ENCODE results near the gene SMAD3. TPM values are rescaled to one million over a fixed set of nuclear protein-coding genes. Genes with fewer than 3 reads are reported as not detected.

SMAD3 gene
- polyA plus RNA-seq, 1 donor from 2014 or later, result 1.0 TPM

GRCh38 chr15:67164811-67165253 lies 99.4 kb downstream of the SMAD3 start:
- H3K27ac ChIP-seq (ENCODE audit: low read length), result no peak overlapping the region
- no peaks in the 10 kb centered on the region for H3F3A ChIP-seq (ENCODE audit: insufficient read depth, low read length, poor library complexity, severe bottlenecking)
- no peak overlapping the region for H3K4me2 ChIP-seq (ENCODE audit: low read length)
- no peak overlapping the region for H3K9ac ChIP-seq (ENCODE audit: low read length)
- H3K4me3 ChIP-seq (ENCODE audit: low read length), result no peak overlapping the region
- H3K9me2 ChIP-seq (ENCODE audit: insufficient read depth, low read length), result no peaks in the 10 kb centered on the region
- H3K79me2 ChIP-seq (replicated peaks; ENCODE audit: insufficient read depth, low read length), result no peaks in the 10 kb centered on the region
- no peak overlapping the region for H2AFZ ChIP-seq (ENCODE audit: low read depth, low read length)
- H3K36me3 ChIP-seq (ENCODE audit: insufficient read depth, low read length), result no peaks in the 10 kb centered on the region
- TF ChIP-seq POLR2AphosphoS5 (IDR thresholded peaks at IDR 0.05) (no peak), REST (IDR thresholded peaks at IDR 0.05; ENCODE audit: borderline replicate concordance) (no peak), TAF1 (IDR thresholded peaks at IDR 0.05; ENCODE audit: low read depth) (no peak), EP300 (conservative IDR thresholded peaks at IDR 0.05; ENCODE audit: poor library complexity, severe bottlenecking) (no peak), MXI1 (conservative IDR thresholded peaks at IDR 0.05; ENCODE audit: poor library complexity, severe bottlenecking) (no peak)
- TF ChIP-seq, protein P1, sequence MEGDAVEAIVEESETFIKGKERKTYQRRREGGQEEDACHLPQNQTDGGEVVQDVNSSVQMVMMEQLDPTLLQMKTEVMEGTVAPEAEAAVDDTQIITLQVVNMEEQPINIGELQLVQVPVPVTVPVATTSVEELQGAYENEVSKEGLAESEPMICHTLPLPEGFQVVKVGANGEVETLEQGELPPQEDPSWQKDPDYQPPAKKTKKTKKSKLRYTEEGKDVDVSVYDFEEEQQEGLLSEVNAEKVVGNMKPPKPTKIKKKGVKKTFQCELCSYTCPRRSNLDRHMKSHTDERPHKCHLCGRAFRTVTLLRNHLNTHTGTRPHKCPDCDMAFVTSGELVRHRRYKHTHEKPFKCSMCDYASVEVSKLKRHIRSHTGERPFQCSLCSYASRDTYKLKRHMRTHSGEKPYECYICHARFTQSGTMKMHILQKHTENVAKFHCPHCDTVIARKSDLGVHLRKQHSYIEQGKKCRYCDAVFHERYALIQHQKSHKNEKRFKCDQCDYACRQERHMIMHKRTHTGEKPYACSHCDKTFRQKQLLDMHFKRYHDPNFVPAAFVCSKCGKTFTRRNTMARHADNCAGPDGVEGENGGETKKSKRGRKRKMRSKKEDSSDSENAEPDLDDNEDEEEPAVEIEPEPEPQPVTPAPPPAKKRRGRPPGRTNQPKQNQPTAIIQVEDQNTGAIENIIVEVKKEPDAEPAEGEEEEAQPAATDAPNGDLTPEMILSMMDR (IDR thresholded peaks at IDR 0.05; ENCODE audit: poor library complexity, severe bottlenecking), result no peak
- no peaks in the 10 kb centered on the region for H3K9me3 ChIP-seq (ENCODE audit: low read length)
- H4K20me1 ChIP-seq (ENCODE audit: insufficient read depth), result no peaks in the 10 kb centered on the region
- no peaks in the 10 kb centered on the region for H3K27me3 ChIP-seq (ENCODE audit: insufficient read depth, low read depth, low read length)

- Histone ChIP-seq H3K9ac (ENCODE audit: low read length) (no peak overlapping the region), H3K9me2 (ENCODE audit: insufficient read depth, low read length) (no peaks in the 10 kb centered on the region), H2AFZ (ENCODE audit: low read depth, low read length) (no peak overlapping the region), H3K36me3 (ENCODE audit: insufficient read depth, low read length) (no peaks in the 10 kb centered on the region), H3K4me3 (ENCODE audit: low read length) (no peak overlapping the region), H3K27me3 (ENCODE audit: insufficient read depth, low read depth, low read length) (no peaks in the 10 kb centered on the region), H3K4me2 (ENCODE audit: low read length) (no peak overlapping the region), H3K79me2 (replicated peaks; ENCODE audit: insufficient read depth, low read length) (no peaks in the 10 kb centered on the region), H3K27ac (ENCODE audit: low read length) (no peak overlapping the region), H4K20me1 (ENCODE audit: insufficient read depth) (no peaks in the 10 kb centered on the region), H3K9me3 (ENCODE audit: low read length) (no peaks in the 10 kb centered on the region), H3F3A (ENCODE audit: insufficient read depth, low read length, poor library complexity, severe bottlenecking) (no peaks in the 10 kb centered on the region)
- TF ChIP-seq EP300 (conservative IDR thresholded peaks at IDR 0.05; ENCODE audit: poor library complexity, severe bottlenecking) (no peak), POLR2AphosphoS5 (IDR thresholded peaks at IDR 0.05) (no peak), RAD21 (conservative IDR thresholded peaks at IDR 0.05) (no peak), REST (IDR thresholded peaks at IDR 0.05; ENCODE audit: borderline replicate concordance) (no peak), EZH2 (IDR thresholded peaks at IDR 0.05; ENCODE audit: borderline replicate concordance, insufficient read depth, low read length, poor library complexity, severe bottlenecking) (no peak), TAF1 (IDR thresholded peaks at IDR 0.05; ENCODE audit: low read depth) (no peak), MXI1 (conservative IDR thresholded peaks at IDR 0.05; ENCODE audit: poor library complexity, severe bottlenecking) (no peak), SMC3 (conservative IDR thresholded peaks at IDR 0.05; ENCODE audit: poor library complexity) (no peak)
- TF ChIP-seq, protein P1 (IDR thresholded peaks at IDR 0.05; ENCODE audit: poor library complexity, severe bottlenecking), result no peak
Observed at GRCh38 chr15:67165254-67166253, 100.2 kb downstream of the SMAD3 start.

Measured in neural cell (in vitro differentiated cells).